Nephron progenitor cell (in vitro differentiated cells): ENCODE results near the gene CLEC17A.
"Not testable (repeated sequence)": the region's sequence is repeated elsewhere in the genome, so short reads cannot be mapped to it uniquely, and the experiment has no call there.

Source experiments
- DNase-seq: peaks from one replicate; pipeline ENCODE4 v3.0.0; 2021
- H3K27ac Mint-ChIP-seq: 2 replicates; pipeline ENCODE4 v1.8.0; 2021; ENCODE audit warnings: mild to moderate bottlenecking, moderate library complexity, mixed read lengths
- H3K27me3 Mint-ChIP-seq: 2 replicates; pipeline ENCODE4 v1.8.0; 2021; ENCODE audit warnings: mild to moderate bottlenecking, low read depth, mixed read lengths; ENCODE audit not compliant: poor library complexity
- H3K36me3 Mint-ChIP-seq: 2 replicates; pipeline ENCODE4 v1.8.0; 2021; ENCODE audit warnings: low read depth, mixed read lengths
- H3K4me1 Mint-ChIP-seq: 2 replicates; pipeline ENCODE4 v1.8.0; 2021; ENCODE audit warnings: mixed read lengths
- H3K4me3 Mint-ChIP-seq: 2 replicates; pipeline ENCODE4 v1.8.0; 2021; ENCODE audit warnings: mild to moderate bottlenecking, moderate library complexity, mixed read lengths
- H3K9me3 Mint-ChIP-seq: 2 replicates; pipeline ENCODE4 v1.8.0; 2021; ENCODE audit warnings: mild to moderate bottlenecking, moderate library complexity, mixed read lengths
- TF ChIP-seq, protein P1 (sequence below): fragments of 200-600 bp; sonication (generic); IDR thresholded peaks from 2 replicates; pipeline ENCODE4 v1.5.0; 2021; ENCODE audit warnings: antibody characterized with exemption

Gene CLEC17A

DNA sequence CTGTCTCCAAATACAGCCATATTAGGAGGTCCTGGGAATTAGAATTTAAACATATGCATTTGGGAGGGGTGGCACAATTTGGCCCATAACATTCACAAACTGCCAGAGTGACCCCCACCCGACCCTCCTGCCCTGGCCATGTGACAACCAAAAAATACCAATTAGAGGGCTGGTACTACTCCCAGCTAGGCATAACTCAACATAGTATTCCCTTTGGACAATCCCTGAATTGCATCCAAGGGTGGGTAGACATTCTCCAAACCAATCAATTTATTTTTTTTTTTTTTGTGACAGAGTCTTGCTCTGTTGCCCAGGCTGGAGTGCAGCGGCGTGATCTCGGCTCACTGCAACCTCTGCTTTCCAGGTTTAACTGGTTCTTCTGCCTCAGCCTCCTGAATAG, 29.8 kb downstream of the CLEC17A start:
- TF ChIP-seq, protein P1, sequence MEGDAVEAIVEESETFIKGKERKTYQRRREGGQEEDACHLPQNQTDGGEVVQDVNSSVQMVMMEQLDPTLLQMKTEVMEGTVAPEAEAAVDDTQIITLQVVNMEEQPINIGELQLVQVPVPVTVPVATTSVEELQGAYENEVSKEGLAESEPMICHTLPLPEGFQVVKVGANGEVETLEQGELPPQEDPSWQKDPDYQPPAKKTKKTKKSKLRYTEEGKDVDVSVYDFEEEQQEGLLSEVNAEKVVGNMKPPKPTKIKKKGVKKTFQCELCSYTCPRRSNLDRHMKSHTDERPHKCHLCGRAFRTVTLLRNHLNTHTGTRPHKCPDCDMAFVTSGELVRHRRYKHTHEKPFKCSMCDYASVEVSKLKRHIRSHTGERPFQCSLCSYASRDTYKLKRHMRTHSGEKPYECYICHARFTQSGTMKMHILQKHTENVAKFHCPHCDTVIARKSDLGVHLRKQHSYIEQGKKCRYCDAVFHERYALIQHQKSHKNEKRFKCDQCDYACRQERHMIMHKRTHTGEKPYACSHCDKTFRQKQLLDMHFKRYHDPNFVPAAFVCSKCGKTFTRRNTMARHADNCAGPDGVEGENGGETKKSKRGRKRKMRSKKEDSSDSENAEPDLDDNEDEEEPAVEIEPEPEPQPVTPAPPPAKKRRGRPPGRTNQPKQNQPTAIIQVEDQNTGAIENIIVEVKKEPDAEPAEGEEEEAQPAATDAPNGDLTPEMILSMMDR = no peak
- H3K4me3 Mint-ChIP-seq = no peak overlapping the region
- H3K4me1 Mint-ChIP-seq = no peaks in the 10 kb centered on the region
- no peak overlapping the region for H3K27ac Mint-ChIP-seq
- peaks cover 4% of the 10 kb centered on the region for H3K27me3 Mint-ChIP-seq
- DNase-seq = no peak
- H3K9me3 Mint-ChIP-seq = peaks cover 79% of the 10 kb centered on the region
- no peaks in the 10 kb centered on the region for H3K36me3 Mint-ChIP-seq

DNA sequence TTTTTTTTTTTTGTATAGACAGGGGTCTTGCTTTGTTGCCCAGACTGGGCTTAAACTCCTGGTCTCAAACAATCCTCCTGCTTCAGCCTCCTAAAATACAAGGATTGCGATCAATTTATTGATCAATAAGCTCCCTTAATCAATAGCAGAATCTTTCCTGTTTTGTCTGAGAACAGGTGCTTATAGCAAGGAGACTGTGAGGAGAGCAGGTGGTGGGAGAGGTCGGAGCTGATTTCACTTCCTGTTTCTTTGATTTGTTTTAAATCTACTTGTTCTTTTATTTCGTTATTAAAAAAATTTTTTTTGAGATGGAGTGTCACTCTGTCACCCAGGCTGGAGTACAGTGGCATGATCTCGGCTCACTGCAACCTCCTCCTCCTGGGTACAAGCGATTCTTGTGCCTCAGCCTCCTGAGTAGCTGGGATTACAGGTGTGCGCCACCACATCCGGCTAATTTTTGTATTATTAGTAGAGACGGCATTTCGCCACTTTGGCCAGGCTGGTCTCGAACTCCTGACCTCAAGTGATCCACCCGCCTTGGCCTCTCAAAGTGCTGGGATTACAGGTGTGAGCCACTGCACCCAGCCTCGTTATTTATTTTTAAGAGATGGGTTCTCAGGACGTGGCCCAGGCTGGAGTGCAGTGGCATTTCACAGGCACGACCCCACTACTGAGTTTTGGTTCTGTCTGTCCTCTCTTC, 30.7 kb downstream of the CLEC17A start:
- H3K27ac Mint-ChIP-seq, H3K36me3 Mint-ChIP-seq, H3K4me3 Mint-ChIP-seq, H3K27me3 Mint-ChIP-seq, DNase-seq, H3K4me1 Mint-ChIP-seq: not testable (repeated sequence)
- H3K9me3 Mint-ChIP-seq = peaks cover 80% of the 10 kb centered on the region

DNA sequence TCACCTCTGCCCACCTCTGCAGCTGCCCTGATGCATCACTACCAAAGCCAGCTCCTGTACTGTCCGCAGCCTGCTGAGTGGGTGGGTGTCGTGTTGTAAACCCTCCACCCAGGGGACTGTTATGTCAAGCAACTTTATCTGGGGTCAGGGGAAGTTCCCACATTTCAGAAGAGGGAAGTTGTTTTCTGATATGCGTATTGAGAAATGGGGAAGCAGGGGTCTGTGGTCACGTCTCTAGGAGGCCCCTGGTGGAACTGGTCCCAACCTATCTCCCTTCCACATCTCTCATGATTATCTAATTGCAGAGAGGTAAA, 31.2 kb downstream of the CLEC17A start:
- Mint-ChIP-seq H3K4me1 (no peaks in the 10 kb centered on the region), H3K9me3 (peaks cover 82% of the 10 kb centered on the region), H3K27ac (no peak overlapping the region), H3K36me3 (no peaks in the 10 kb centered on the region), H3K27me3 (peaks cover 4% of the 10 kb centered on the region), H3K4me3 (no peak overlapping the region)
- DNase-seq = no peak
- TF ChIP-seq, protein P1 = no peak

DNA sequence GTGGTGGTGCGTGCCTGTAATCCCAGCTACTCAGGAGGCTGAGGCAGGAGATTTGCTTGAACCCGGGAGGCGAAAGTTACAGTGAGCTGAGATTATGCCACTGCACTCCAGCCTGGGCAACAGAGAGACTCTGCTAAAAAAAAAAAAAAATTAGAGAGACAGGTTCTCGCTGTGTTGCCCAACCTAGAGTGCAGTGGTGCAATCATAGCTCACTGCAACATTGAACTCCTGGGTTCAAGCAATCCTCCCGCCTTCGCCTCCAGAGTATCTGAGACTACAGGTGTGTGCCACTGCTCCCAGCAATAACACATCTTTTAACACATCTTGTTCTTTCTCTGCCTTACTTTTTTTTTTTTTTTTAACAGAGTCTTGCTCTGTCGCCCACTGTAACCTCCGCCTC, 32.7 kb downstream of the CLEC17A start:
- no peak for DNase-seq
- H3K4me3 Mint-ChIP-seq = no peak overlapping the region
- TF ChIP-seq, protein P1 = no peak
- no peaks in the 10 kb centered on the region for H3K4me1 Mint-ChIP-seq
- H3K36me3 Mint-ChIP-seq = no peaks in the 10 kb centered on the region
- H3K27ac Mint-ChIP-seq = no peak overlapping the region
- peaks cover 81% of the 10 kb centered on the region for H3K9me3 Mint-ChIP-seq
- H3K27me3 Mint-ChIP-seq = no peaks in the 10 kb centered on the region

DNA sequence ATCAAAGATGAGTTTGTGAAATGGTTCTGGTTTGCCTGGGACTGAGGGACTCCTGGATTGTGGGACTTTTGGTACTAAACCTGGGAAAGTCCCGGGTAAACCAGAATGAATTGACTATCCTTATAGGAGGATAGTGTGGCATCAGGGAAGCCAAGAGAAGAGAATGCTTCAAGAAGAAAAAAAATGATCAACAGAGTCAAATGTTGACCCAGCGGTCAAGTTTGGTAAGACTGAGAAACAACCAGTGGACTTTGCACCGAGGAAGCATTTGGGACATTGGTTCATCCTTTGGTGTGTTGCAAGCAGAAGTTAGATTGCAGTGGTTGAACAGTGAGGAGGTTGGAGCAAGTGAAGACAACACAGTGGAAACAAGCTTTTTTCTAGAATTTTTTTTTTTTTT, 33.5 kb downstream of the CLEC17A start:
- H3K4me3 Mint-ChIP-seq = no peak overlapping the region

DNA sequence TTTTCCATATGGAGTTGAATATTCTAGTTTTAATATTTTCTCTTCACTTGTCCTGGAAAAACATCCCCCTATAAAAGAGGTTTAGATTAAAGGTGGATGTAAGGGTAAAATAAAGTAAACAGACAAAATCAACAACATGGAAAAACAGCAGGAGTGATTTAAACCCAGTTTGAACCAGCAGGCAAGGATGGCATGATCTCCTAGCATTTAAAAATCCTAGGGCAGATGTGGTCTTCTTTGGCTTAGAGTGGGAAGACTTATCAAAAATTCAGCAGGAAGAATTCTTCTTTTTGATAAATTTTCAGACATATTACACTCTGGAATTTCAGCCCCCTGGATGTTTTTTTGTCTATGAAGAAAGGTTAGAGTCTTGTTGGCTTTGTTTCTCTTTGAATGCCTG, 36.5 kb downstream of the CLEC17A start:
- Mint-ChIP-seq H3K4me1 (no peaks in the 10 kb centered on the region), H3K36me3 (no peaks in the 10 kb centered on the region), H3K9me3 (peaks cover 62% of the 10 kb centered on the region), H3K4me3 (no peak overlapping the region), H3K27ac (no peak overlapping the region), H3K27me3 (no peaks in the 10 kb centered on the region)
- no peak for DNase-seq
- TF ChIP-seq, protein P1 = no peak

More for the DNA sequence above, 33.5 kb downstream of the CLEC17A start:
- TF ChIP-seq, protein P1 = no peak
- H3K27me3 Mint-ChIP-seq = no peaks in the 10 kb centered on the region
- H3K4me1 Mint-ChIP-seq = no peaks in the 10 kb centered on the region
- DNase-seq = no peak
- H3K9me3 Mint-ChIP-seq = peaks cover 75% of the 10 kb centered on the region
- H3K27ac Mint-ChIP-seq = no peak overlapping the region
- no peaks in the 10 kb centered on the region for H3K36me3 Mint-ChIP-seq

DNA sequence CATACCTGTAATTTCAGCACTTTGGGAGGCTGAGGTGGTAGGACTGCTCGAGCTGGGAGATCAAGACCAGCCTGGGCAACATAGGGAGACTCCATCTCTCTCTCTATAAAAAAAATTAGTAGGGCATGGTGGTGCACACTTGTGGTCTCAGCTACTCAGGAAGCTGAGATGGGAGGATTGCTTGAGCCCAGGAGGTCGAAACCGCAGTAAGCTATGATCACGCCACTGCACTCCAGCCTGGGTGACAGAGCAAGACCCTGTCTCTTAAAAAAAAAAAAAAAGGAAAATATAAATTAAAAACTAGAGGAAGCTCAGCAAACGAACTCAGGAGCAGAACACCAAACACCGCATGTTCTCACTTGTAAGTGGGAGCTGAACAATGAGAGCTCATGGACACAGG, 41.6 kb downstream of the CLEC17A start:
- not testable (repeated sequence) for H3K4me3 Mint-ChIP-seq, H3K36me3 Mint-ChIP-seq, H3K4me1 Mint-ChIP-seq, DNase-seq, H3K27me3 Mint-ChIP-seq, H3K27ac Mint-ChIP-seq
- H3K9me3 Mint-ChIP-seq = peaks cover 42% of the 10 kb centered on the region
